GM12878 (cell line): Measurements from ENCODE around the gene COQ8B. TPM values are rescaled to one million over a fixed set of nuclear protein-coding genes. Genes with fewer than 3 reads are reported as not detected.
A peak's percentile ranks its signal among the peaks of the same experiment; 100 is the strongest.

Experiments
- CBFB ChIP-seq: IDR thresholded peaks from 2 replicates; pipeline ENCODE4 v1.6.1; 2016; ENCODE audit warnings: antibody characterized with exemption, low read depth
- CEBPZ ChIP-seq: fragments of 150-350 bp; IDR thresholded peaks from 2 replicates; pipeline ENCODE4 v1.6.1; 2016; ENCODE audit warnings: low read depth, low read length
- MAX ChIP-seq: IDR thresholded peaks from 2 replicates; pipeline ENCODE4 v1.6.1; 2012; ENCODE audit warnings: low read depth, low read length, improper control_type of control experiment
- MEF2B ChIP-seq: fragments of 450-650 bp; IDR thresholded peaks from 2 replicates; pipeline ENCODE4 v1.6.1; 2018; ENCODE audit warnings: mild to moderate bottlenecking, moderate library complexity; ENCODE audit not compliant: partially characterized antibody, poor library complexity, severe bottlenecking
- MTA2 ChIP-seq: fragments of 450-650 bp; IDR thresholded peaks from 2 replicates; pipeline ENCODE4 v1.6.1; 2016; ENCODE audit warnings: low read depth, mild to moderate bottlenecking, moderate library complexity
- NFYB ChIP-seq: IDR thresholded peaks from 2 replicates; pipeline ENCODE4 v1.6.1; 2011; ENCODE audit warnings: low read depth, mild to moderate bottlenecking, low read length, improper control_type of control experiment, moderate library complexity; ENCODE audit not compliant: insufficient read depth
- PAX5 ChIP-seq: IDR thresholded peaks from 2 replicates; pipeline ENCODE4 v1.6.1; 2011; ENCODE audit warnings: low read depth, low read length, borderline replicate concordance
- SMC3 ChIP-seq: IDR thresholded peaks from 2 replicates; pipeline ENCODE4 v1.6.1; 2011; ENCODE audit warnings: low read length, improper control_type of control experiment, borderline replicate concordance
- SP1 ChIP-seq: IDR thresholded peaks from one replicate; pipeline ENCODE4 v1.6.1; 2011; ENCODE audit warnings: low read depth, low read length
- WRNIP1 ChIP-seq: IDR thresholded peaks from 2 replicates; pipeline ENCODE4 v1.6.1; 2011; ENCODE audit warnings: low read depth, low read length, improper control_type of control experiment, borderline replicate concordance
- YY1 ChIP-seq: IDR thresholded peaks from 2 replicates; pipeline ENCODE4 v1.6.1; 2011; ENCODE audit warnings: low read depth, mild to moderate bottlenecking, low read length
- ZBED1 ChIP-seq: IDR thresholded peaks from 2 replicates; pipeline ENCODE4 v1.6.1; 2016; ENCODE audit warnings: borderline replicate concordance
- ZSCAN29 ChIP-seq: fragments of 450-650 bp; IDR thresholded peaks from 2 replicates; pipeline ENCODE4 v1.6.1; 2017; ENCODE audit warnings: mild to moderate bottlenecking, moderate library complexity
- polyA plus RNA-seq, 11 experiments: library from polyadenylated mRNA; depleted of rRNA in 4 of 11; unstranded in 6 of 11; stranded (reverse) in 5 of 11; fragments of >200 nt; fragmentation: Nextera tagmentation in 4 of 11; fragmentation: Illumina TruSeq in 1 of 11; extraction: Ambion mirVana in 4 of 11; extraction: Trizol in 1 of 11; gene quantifications; 1 replicate in 1 of 11; 2 replicates in 10 of 11; pipeline versions ENCODE4 v1.2.1 to v1.2.3, GENCODE V29; 2011 to 2016; ENCODE audit warnings: inconsistent platforms in 2 of 11, missing spikeins in 2 of 11, low read depth in 1 of 11
- total RNA-seq, 4 experiments: library from RNA; depleted of rRNA in 3 of 4; stranded (reverse); fragments of >200 nt in 3 of 4; fragmentation: Illumina TruSeq in 1 of 4; extraction: Trizol in 1 of 4; gene quantifications; 2 replicates each; pipeline versions ENCODE4 v1.2.1 to v1.2.3, GENCODE V29; 2013 to 2021
- TF ChIP-seq, protein P1 (sequence below): fragments of 450-650 bp; formaldehyde crosslinking; IDR thresholded peaks from 2 replicates; pipeline ENCODE4 v1.4.0; 2022; ENCODE audit warnings: mild to moderate bottlenecking, moderate library complexity
- TF ChIP-seq, protein P2 (sequence below): fragments of 150-350 bp; IDR thresholded peaks from 2 replicates; pipeline ENCODE4 v1.6.1; 2014; ENCODE audit warnings: mild to moderate bottlenecking, low read depth, low read length
- TF ChIP-seq, protein P3 (sequence below): fragments of 450-650 bp; IDR thresholded peaks from 2 replicates; pipeline ENCODE4 v1.6.1; 2018; ENCODE audit warnings: borderline replicate concordance, mild to moderate bottlenecking; ENCODE audit not compliant: partially characterized antibody

The COQ8B gene
- total and polyA plus RNA-seq, 10 of the 15 experiments (the other 5 are each of a cell fraction or from before 2014, with no cell fraction given) = 0.39 to 37.1 (median 16.8) TPM

DNA sequence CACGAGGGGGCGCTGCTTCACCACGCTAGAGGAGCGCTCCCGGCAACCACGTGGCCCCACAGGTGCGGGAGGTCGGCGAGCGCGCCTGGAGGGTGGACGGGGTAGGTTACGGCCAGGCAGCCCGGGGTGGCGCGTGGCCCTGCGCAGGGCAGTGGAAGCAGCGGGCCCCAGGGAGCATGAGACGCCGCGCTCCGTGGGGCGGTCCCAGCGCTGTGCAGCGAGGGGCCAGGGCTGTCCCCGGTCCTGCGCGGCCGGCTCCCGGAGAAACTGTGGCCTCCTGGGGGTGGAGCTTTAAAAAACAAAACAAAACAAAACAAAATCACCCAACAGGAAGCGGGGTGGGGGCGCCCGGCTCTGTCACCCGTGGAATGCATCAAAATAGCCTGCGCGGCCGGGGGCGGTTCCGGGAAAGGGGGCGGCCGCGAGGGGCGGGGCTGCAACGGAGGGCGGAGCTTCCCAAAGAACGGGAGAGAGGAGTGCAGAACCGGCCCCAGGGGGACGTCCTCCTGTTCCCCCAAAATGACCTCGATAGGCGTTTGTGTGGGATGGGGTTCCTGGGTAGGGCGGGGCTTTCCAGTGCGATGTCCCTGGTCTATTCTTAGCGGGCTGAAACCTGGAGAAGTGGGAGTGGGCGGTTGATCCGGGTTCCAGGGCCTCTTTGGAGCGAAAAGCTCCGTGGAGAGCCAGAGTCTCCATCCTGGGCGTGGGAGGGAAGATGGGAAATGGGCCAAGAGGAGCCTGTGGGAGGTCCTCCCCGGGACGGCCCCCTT is 53.6 kb downstream of the COQ8B start (continued):
- TF ChIP-seq CEBPZ = no peak
- TF ChIP-seq, protein P1, sequence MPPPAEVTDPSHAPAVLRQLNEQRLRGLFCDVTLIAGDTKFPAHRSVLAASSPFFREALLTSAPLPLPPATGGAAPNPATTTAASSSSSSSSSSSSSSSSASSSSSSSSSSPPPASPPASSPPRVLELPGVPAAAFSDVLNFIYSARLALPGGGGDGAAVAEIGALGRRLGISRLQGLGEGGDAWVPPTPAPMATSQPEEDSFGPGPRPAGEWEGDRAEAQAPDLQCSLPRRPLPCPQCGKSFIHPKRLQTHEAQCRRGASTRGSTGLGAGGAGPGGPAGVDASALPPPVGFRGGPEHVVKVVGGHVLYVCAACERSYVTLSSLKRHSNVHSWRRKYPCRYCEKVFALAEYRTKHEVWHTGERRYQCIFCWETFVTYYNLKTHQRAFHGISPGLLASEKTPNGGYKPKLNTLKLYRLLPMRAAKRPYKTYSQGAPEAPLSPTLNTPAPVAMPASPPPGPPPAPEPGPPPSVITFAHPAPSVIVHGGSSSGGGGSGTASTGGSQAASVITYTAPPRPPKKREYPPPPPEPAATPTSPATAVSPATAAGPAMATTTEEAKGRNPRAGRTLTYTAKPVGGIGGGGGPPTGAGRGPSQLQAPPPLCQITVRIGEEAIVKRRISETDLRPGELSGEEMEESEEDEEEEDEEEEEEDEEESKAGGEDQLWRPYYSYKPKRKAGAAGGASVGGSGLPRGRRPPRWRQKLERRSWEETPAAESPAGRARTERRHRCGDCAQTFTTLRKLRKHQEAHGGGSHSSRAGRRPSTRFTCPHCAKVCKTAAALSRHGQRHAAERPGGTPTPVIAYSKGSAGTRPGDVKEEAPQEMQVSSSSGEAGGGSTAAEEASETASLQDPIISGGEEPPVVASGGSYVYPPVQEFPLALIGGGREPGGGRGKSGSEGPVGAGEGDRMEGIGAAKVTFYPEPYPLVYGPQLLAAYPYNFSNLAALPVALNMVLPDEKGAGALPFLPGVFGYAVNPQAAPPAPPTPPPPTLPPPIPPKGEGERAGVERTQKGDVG = no peak
- TF ChIP-seq WRNIP1 = no peak
- TF ChIP-seq SMC3 = peak; percentile 90
- no peak for TF ChIP-seq SP1
- TF ChIP-seq ZBED1 = no peak
- TF ChIP-seq YY1 = no peak; the same call in none of the 2 replicates
- TF ChIP-seq MEF2B = peak; percentile 72
- TF ChIP-seq, protein P2, sequence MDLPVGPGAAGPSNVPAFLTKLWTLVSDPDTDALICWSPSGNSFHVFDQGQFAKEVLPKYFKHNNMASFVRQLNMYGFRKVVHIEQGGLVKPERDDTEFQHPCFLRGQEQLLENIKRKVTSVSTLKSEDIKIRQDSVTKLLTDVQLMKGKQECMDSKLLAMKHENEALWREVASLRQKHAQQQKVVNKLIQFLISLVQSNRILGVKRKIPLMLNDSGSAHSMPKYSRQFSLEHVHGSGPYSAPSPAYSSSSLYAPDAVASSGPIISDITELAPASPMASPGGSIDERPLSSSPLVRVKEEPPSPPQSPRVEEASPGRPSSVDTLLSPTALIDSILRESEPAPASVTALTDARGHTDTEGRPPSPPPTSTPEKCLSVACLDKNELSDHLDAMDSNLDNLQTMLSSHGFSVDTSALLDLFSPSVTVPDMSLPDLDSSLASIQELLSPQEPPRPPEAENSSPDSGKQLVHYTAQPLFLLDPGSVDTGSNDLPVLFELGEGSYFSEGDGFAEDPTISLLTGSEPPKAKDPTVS = no peak
- peak; percentile 96 for TF ChIP-seq MAX
- no peak for TF ChIP-seq ZSCAN29
- TF ChIP-seq, protein P3, sequence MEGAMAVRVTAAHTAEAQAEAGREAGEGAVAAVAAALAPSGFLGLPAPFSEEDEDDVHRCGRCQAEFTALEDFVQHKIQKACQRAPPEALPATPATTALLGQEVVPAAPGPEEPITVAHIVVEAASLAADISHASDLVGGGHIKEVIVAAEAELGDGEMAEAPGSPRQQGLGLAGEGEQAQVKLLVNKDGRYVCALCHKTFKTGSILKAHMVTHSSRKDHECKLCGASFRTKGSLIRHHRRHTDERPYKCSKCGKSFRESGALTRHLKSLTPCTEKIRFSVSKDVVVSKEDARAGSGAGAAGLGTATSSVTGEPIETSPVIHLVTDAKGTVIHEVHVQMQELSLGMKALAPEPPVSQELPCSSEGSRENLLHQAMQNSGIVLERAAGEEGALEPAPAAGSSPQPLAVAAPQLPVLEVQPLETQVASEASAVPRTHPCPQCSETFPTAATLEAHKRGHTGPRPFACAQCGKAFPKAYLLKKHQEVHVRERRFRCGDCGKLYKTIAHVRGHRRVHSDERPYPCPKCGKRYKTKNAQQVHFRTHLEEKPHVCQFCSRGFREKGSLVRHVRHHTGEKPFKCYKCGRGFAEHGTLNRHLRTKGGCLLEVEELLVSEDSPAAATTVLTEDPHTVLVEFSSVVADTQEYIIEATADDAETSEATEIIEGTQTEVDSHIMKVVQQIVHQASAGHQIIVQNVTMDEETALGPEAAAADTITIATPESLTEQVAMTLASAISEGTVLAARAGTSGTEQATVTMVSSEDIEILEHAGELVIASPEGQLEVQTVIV = no peak
- no peak for TF ChIP-seq MTA2
- no peak for TF ChIP-seq CBFB
- 0 out of 2 replicates have a peak, but pooled peaks have one; percentile 9 for TF ChIP-seq PAX5
- no peak for TF ChIP-seq NFYB
